Measurements from ENCODE around the gene GUSB.

GUSB gene

DNA sequence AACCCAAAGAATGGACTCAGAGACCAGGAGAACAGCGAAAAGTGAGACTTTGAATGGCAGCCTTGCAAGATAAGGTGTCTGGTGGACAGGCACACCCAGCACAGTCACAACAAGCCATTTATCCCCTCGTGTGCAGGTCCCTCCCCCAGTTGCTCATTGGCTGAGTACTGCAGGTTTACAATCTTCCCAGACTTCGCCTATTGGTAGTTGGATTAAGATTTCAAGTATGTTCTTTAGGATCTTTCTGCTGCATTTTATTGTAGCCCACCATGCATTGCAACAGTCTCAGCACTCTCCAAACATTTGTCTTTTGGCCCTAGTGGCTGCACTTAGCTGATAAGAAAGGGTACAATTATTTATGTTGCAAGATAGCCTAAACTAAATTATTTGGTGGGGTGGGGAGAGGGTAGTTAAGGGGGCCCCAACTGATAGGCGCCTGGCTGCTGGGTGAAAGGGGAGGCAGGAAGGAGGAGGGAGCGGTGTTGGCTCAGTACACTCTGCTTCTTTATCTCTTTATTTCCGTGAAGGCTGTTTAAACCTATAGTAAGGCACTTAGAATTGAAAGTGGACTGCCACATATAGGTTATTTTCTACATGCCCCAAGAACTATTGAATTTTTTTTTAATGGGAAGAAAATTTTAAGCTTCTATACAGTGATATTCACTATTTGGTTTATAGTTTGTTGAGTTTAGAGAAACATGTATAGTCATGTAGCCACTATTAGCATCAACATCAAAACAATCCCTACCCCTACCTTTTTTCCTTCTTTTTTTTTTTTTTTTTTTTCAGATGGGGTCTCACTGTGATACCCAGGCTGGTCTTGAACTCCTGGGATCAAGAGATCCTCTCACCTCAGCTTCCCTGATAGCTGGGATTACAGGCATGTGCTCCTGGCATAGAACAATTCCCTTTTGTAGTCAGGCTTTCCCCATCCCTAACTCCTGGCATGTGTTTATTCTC lies 54.2 kb downstream of the GUSB start:
- H3K27me3 ChIP-seq (ENCODE audit: control insufficient read depth in 3 of 3, insufficient read depth in 3 of 3, low read depth in 1 of 3, low read length in 3 of 3), result no peaks in the 10 kb centered on the region
- no peak overlapping the region for H2BK120ac ChIP-seq (ENCODE audit: low read depth, low read length)
- H2AK5ac ChIP-seq (ENCODE audit: low read depth, low read length), result no peak overlapping the region
- no peaks in the 10 kb centered on the region for H3K9me3 ChIP-seq (replicated peaks in 1 of 2; ENCODE audit: control insufficient read depth in 2 of 2, insufficient read depth in 1 of 2, low read depth in 1 of 2, low read length in 2 of 2)
- no peak overlapping the region for H3K4ac ChIP-seq (ENCODE audit: low read length)
- DNase-seq (ENCODE audit: low spot score), result no peak
- H3K79me1 ChIP-seq (ENCODE audit: low read depth, low read length), result peaks cover 4% of the 10 kb centered on the region
- no peak overlapping the region for H2BK12ac ChIP-seq (ENCODE audit: low read length)
- H3K4me1 ChIP-seq (ENCODE audit: control insufficient read depth in 2 of 2, insufficient read depth in 1 of 2, low read depth in 1 of 2, low read length in 2 of 2), result peaks cover 0 to 6% of the 10 kb centered on the region in 2 donors
- H3K23ac ChIP-seq (ENCODE audit: low read depth, low read length, poor library complexity), result no peak overlapping the region
- no peak overlapping the region for H3K4me3 ChIP-seq (ENCODE audit: low read length in 2 of 2)
- no peak overlapping the region for H2AFZ ChIP-seq (ENCODE audit: low read length)
- no CpG with 5 or more reads among the region's 6 CpGs for WGBS, 2 donors (ENCODE audit: extremely low coverage in 2 of 2, insufficient read length in 2 of 2, insufficient replicate concordance in 1 of 2)
- peaks cover 0 to 4% of the 10 kb centered on the region in 2 donors for H3K36me3 ChIP-seq (replicated peaks in 1 of 2; ENCODE audit: control insufficient read depth in 2 of 2, insufficient read depth in 2 of 2, low read length in 2 of 2)
- no peak overlapping the region for H3K4me2 ChIP-seq (ENCODE audit: insufficient read depth, low read length, poor library complexity, severe bottlenecking)
- H3K14ac ChIP-seq (ENCODE audit: low read length), result no peak overlapping the region
- H2BK15ac ChIP-seq (ENCODE audit: low read length), result no peak overlapping the region
- peak overlapping the region; percentile 27 for H3K18ac ChIP-seq (ENCODE audit: low read length)
- H3K9ac ChIP-seq (ENCODE audit: low read depth, low read length, poor library complexity), result no peak overlapping the region
- no peak overlapping the region for H4K91ac ChIP-seq (ENCODE audit: low read depth, low read length, poor library complexity)
- H2BK5ac ChIP-seq (ENCODE audit: low read length), result no peak overlapping the region
- H3K27ac ChIP-seq (replicated peaks; ENCODE audit: low read length), result no peak overlapping the region
- H4K8ac ChIP-seq (ENCODE audit: low read depth, low read length), result no peak overlapping the region

DNA sequence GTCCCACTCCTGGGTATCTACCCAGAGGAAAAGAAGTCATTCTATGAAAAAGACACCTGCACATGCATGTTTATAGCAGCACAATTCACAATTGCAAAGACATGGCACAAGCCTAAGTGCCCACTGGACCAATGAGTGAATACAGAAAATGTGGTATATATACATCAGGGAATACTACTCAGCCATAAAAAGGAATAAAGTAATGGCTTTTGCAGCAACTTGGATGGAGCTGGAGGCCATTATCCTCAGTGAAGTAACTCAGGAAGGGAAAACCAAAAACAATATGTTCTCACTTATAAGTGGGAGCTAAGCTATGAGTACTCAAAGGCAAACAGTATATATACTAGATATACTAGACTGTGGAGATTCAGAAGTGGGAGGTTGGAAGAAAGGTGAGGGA lies 55.4 kb downstream of the GUSB start:
- Histone ChIP-seq H2BK15ac (ENCODE audit: low read length) (no peak overlapping the region), H3K14ac (ENCODE audit: low read length) (no peak overlapping the region), H3K4me3 (ENCODE audit: low read length in 2 of 2) (no peak overlapping the region), H4K91ac (ENCODE audit: low read depth, low read length, poor library complexity) (no peak overlapping the region), H3K4ac (ENCODE audit: low read length) (no peak overlapping the region), H3K4me2 (ENCODE audit: insufficient read depth, low read length, poor library complexity, severe bottlenecking) (no peak overlapping the region), H2BK12ac (ENCODE audit: low read length) (no peak overlapping the region), H3K23ac (ENCODE audit: low read depth, low read length, poor library complexity) (no peak overlapping the region), H4K8ac (ENCODE audit: low read depth, low read length) (no peak overlapping the region), H3K27me3 (ENCODE audit: control insufficient read depth in 3 of 3, insufficient read depth in 3 of 3, low read depth in 1 of 3, low read length in 3 of 3) (no peaks in the 10 kb centered on the region), H2BK120ac (ENCODE audit: low read depth, low read length) (no peak overlapping the region), H2AK5ac (ENCODE audit: low read depth, low read length) (no peak overlapping the region), H3K79me1 (ENCODE audit: low read depth, low read length) (peaks cover 4% of the 10 kb centered on the region), H3K27ac (replicated peaks; ENCODE audit: low read length) (no peak overlapping the region), H3K36me3 (replicated peaks in 1 of 2; ENCODE audit: control insufficient read depth in 2 of 2, insufficient read depth in 2 of 2, low read length in 2 of 2) (peaks cover 0 to 4% of the 10 kb centered on the region in 2 donors), H3K18ac (ENCODE audit: low read length) (no peak overlapping the region), H3K4me1 (ENCODE audit: control insufficient read depth in 2 of 2, insufficient read depth in 1 of 2, low read depth in 1 of 2, low read length in 2 of 2) (peaks cover 0 to 6% of the 10 kb centered on the region in 2 donors), H3K9me3 (replicated peaks in 1 of 2; ENCODE audit: control insufficient read depth in 2 of 2, insufficient read depth in 1 of 2, low read depth in 1 of 2, low read length in 2 of 2) (no peaks in the 10 kb centered on the region), H3K9ac (ENCODE audit: low read depth, low read length, poor library complexity) (no peak overlapping the region), H2BK5ac (ENCODE audit: low read length) (no peak overlapping the region), H2AFZ (ENCODE audit: low read length) (no peak overlapping the region)
- DNase-seq (ENCODE audit: low spot score), result no peak

DNA sequence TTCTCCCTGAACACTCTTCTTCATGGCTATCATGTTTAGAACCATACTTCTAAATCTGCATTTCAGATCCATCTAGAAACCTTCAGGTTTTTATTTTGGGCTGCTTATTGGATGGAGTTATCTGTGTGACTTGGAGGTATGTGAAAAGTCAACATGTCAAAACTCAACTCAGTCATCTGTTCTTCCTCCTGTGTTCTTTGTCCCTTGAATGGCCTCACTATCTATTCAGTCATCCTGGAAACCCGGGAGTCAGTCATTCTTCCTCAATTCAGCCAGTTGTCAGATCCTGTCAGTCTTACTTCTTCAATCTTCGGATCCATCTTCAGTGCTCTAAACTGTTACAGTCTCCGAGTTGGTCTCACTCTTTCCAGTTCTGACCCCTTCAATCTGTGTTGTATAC lies 57.0 kb downstream of the GUSB start:
- WGBS, 2 donors (ENCODE audit: extremely low coverage in 2 of 2, insufficient read length in 2 of 2, insufficient replicate concordance in 1 of 2), result no CpG with 5 or more reads among the region's 3 CpGs
- H2BK5ac ChIP-seq (ENCODE audit: low read length), result no peak overlapping the region
- H3K4me3 ChIP-seq (ENCODE audit: low read length in 2 of 2), result no peak overlapping the region
- no peak overlapping the region for H3K23ac ChIP-seq (ENCODE audit: low read depth, low read length, poor library complexity)
- H3K4me1 ChIP-seq (ENCODE audit: control insufficient read depth in 2 of 2, insufficient read depth in 1 of 2, low read depth in 1 of 2, low read length in 2 of 2), result peaks cover 0 to 6% of the 10 kb centered on the region in 2 donors
- no peak overlapping the region for H2BK15ac ChIP-seq (ENCODE audit: low read length)
- no peak overlapping the region for H3K27ac ChIP-seq (replicated peaks; ENCODE audit: low read length)
- no peak overlapping the region for H3K14ac ChIP-seq (ENCODE audit: low read length)
- no peak overlapping the region for H4K8ac ChIP-seq (ENCODE audit: low read depth, low read length)
- no peak overlapping the region for H3K4ac ChIP-seq (ENCODE audit: low read length)
- no peak overlapping the region for H2AK5ac ChIP-seq (ENCODE audit: low read depth, low read length)
- H2BK120ac ChIP-seq (ENCODE audit: low read depth, low read length), result no peak overlapping the region
- H3K18ac ChIP-seq (ENCODE audit: low read length), result no peak overlapping the region
- H3K36me3 ChIP-seq (replicated peaks in 1 of 2; ENCODE audit: control insufficient read depth in 2 of 2, insufficient read depth in 2 of 2, low read length in 2 of 2), result peaks cover 0 to 4% of the 10 kb centered on the region in 2 donors
- H3K4me2 ChIP-seq (ENCODE audit: insufficient read depth, low read length, poor library complexity, severe bottlenecking), result no peak overlapping the region
- H3K9me3 ChIP-seq (replicated peaks in 1 of 2; ENCODE audit: control insufficient read depth in 2 of 2, insufficient read depth in 1 of 2, low read depth in 1 of 2, low read length in 2 of 2), result no peaks in the 10 kb centered on the region
- DNase-seq (ENCODE audit: low spot score), result no peak
- H3K27me3 ChIP-seq (ENCODE audit: control insufficient read depth in 3 of 3, insufficient read depth in 3 of 3, low read depth in 1 of 3, low read length in 3 of 3), result no peaks in the 10 kb centered on the region
- no peak overlapping the region for H2AFZ ChIP-seq (ENCODE audit: low read length)
- H2BK12ac ChIP-seq (ENCODE audit: low read length), result no peak overlapping the region
- H4K91ac ChIP-seq (ENCODE audit: low read depth, low read length, poor library complexity), result no peak overlapping the region
- no peak overlapping the region for H3K9ac ChIP-seq (ENCODE audit: low read depth, low read length, poor library complexity)
- H3K79me1 ChIP-seq (ENCODE audit: low read depth, low read length), result peaks cover 4% of the 10 kb centered on the region

DNA sequence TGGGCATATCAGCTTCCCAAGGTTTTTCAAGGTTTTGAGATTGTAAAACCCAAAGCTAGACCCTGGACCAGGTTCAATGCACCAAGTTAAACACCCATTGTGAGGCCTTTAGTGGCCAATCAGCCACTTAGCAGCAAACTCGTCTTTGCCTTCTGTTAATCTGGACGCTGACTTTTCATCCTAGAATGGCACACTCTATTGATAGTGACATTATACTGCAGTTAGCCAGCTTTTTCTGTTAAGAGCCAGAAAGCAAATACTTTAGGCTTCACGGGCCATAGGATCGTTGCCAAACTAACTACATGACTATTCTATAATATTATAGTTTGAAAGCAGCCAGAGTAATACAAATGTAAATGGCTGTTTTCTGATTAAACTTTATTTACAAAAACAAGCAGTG lies 57.8 kb downstream of the GUSB start:
- WGBS, 2 donors (ENCODE audit: extremely low coverage in 2 of 2, insufficient read length in 2 of 2, insufficient replicate concordance in 1 of 2), result no CpG with 5 or more reads among the region's 4 CpGs

More for the DNA sequence above, 57.8 kb downstream of the GUSB start:
- H2AFZ ChIP-seq (ENCODE audit: low read length), result no peak overlapping the region
- H3K4me1 ChIP-seq (ENCODE audit: control insufficient read depth in 2 of 2, insufficient read depth in 1 of 2, low read depth in 1 of 2, low read length in 2 of 2), result peaks cover 0 to 6% of the 10 kb centered on the region in 2 donors
- no peak overlapping the region for H2BK5ac ChIP-seq (ENCODE audit: low read length)
- H3K4me3 ChIP-seq (ENCODE audit: low read length in 2 of 2), result no peak overlapping the region
- no peak overlapping the region for H2BK12ac ChIP-seq (ENCODE audit: low read length)
- H3K9ac ChIP-seq (ENCODE audit: low read depth, low read length, poor library complexity), result no peak overlapping the region
- H3K4me2 ChIP-seq (ENCODE audit: insufficient read depth, low read length, poor library complexity, severe bottlenecking), result no peak overlapping the region
- no peak overlapping the region for H2BK120ac ChIP-seq (ENCODE audit: low read depth, low read length)
- H2AK5ac ChIP-seq (ENCODE audit: low read depth, low read length), result no peak overlapping the region
- H3K23ac ChIP-seq (ENCODE audit: low read depth, low read length, poor library complexity), result no peak overlapping the region
- no peak overlapping the region for H3K27ac ChIP-seq (replicated peaks; ENCODE audit: low read length)
- no peaks in the 10 kb centered on the region for H3K9me3 ChIP-seq (replicated peaks in 1 of 2; ENCODE audit: control insufficient read depth in 2 of 2, insufficient read depth in 1 of 2, low read depth in 1 of 2, low read length in 2 of 2)
- DNase-seq (ENCODE audit: low spot score), result no peak
- H2BK15ac ChIP-seq (ENCODE audit: low read length), result no peak overlapping the region
- H4K8ac ChIP-seq (ENCODE audit: low read depth, low read length), result no peak overlapping the region
- H3K14ac ChIP-seq (ENCODE audit: low read length), result no peak overlapping the region
- H3K27me3 ChIP-seq (ENCODE audit: control insufficient read depth in 3 of 3, insufficient read depth in 3 of 3, low read depth in 1 of 3, low read length in 3 of 3), result no peaks in the 10 kb centered on the region
- peaks cover 0 to 4% of the 10 kb centered on the region in 2 donors for H3K36me3 ChIP-seq (replicated peaks in 1 of 2; ENCODE audit: control insufficient read depth in 2 of 2, insufficient read depth in 2 of 2, low read length in 2 of 2)
- no peak overlapping the region for H4K91ac ChIP-seq (ENCODE audit: low read depth, low read length, poor library complexity)
- no peak overlapping the region for H3K18ac ChIP-seq (ENCODE audit: low read length)
- no peak overlapping the region for H3K4ac ChIP-seq (ENCODE audit: low read length)
- H3K79me1 ChIP-seq (ENCODE audit: low read depth, low read length), result peaks cover 4% of the 10 kb centered on the region

Data from neuronal stem cell (in vitro differentiated cells).